RCC 7860 (cell line): Measurements from ENCODE around the gene GUK1.
"Not testable (repeated sequence)": the region's sequence is repeated elsewhere in the genome, so short reads cannot be mapped to it uniquely, and the experiment has no call there.

Experiments used
- DNase-seq: peaks from one replicate; pipeline ENCODE4 v3.0.0-alpha.2; 2015; ENCODE audit warnings: low spot score
- FAIRE-seq: peaks from 2 replicates; lab custom pipeline; 2012; peaks lifted over from hg19 to GRCh38; lab: Jason Lieb, UNC

The GUK1 gene

DNA sequence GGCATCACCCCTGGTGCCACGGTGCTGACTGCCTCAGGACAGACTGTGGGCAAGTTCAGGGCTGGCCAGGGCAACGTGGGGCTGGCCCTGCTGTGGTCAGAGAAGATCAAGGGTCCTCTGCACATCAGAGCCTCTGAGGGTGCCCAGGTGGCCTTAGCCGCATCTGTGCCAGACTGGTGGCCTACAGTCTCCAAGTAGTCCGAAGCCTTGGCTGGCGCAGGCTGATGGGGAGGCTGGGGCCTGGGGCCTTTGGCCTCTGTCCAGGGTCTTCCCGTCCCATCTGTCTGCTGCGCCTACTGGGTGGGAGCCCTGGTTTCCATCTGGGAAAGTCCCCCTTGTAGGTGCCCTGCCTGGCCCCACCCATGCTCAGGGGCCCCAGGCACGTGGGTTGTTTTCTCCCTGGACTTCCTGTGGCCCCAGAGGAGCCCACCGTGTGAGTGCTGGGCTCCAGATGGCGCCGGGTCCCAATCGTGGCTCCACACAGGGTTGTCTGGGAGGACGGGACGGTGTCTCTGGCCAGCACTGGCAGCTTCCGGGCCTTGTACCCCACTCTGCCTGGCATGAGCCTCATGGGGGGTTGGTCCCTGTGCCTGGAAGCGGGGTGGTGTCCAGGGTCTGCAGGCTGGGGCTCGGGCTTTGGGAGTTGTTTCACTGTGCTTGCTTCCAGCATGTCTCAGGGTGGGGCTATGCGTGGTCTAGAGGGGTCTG is 35.4 kb downstream of the GUK1 start:
- DNase-seq (no peak), FAIRE-seq (no peak)

DNA sequence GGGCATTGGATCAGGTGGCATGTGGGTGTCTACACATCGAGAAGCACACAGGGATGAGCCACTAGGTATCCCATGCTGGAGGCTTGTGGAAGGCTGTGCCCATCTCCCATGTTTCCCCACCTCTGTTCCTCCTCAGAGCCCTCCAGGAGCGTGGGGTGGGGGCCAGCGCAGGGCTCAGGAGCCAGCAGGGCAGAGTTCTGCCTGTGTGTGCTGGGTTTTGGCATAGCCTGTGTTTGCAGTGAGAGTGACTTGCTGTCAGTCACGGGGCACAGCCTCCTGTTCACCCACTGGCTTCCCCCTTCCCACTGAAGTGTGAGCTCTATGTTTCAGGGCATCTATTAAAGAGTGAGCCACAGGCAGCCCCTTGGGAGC is 35.9 kb downstream of the GUK1 start:
- FAIRE-seq: no peak
- no peak for DNase-seq

DNA sequence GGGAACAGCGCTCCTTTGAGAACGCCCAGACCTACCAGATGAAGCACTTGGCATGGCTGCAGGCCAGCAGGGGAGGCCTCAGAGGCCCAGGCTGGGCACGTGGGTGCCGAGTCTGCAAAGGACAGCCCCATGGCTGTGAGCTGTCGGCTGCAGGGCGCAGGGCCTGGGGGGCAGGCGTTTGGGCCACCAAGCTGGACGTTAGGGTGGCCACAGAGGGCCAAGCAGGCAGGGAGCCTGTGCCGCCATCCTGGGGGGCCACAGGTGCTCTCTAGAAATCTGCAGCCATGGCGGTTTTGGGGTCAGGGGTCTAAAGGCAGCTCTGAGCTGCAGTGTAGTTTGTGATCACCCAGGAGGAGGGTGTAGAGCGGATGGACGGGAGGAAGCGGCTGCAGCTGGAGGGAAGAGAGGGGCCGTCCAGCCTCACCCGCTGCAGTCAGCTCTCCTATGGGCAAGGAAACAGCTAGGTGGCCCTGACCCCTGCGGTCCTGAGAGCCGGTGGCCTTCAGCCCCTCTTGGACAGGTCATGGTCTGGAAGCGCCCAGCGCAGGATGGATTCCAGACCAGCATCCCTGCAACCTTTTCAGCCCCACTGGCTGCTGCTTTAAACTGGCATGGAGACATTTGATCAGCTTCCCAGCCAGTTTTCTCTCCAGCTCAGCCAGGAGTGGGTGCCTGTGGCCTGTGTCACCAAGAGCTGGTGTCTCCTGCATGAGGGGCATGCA is 36.5 kb downstream of the GUK1 start:
- DNase-seq (no peak), FAIRE-seq (no peak)

DNA sequence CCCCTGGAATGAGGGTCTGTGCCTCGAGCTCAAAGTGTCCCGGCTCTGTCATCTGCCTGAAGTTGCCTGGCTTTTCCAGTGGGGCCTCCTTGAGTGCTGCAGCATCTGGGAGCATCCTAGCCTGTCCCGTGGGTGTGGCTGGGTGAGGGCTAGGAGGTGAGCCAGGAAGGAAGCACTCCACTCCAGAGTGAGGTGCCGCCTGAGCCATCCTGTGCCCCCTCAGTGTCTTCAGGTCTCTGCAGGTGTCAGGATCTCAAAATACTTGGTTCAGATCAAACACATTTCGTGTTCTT is 37.0 kb downstream of the GUK1 start:
- FAIRE-seq: no peak
- DNase-seq: no peak

GRCh38 chr1:228177721-228178710 is 37.9 kb downstream of the GUK1 start:
- no peak for FAIRE-seq

DNA sequence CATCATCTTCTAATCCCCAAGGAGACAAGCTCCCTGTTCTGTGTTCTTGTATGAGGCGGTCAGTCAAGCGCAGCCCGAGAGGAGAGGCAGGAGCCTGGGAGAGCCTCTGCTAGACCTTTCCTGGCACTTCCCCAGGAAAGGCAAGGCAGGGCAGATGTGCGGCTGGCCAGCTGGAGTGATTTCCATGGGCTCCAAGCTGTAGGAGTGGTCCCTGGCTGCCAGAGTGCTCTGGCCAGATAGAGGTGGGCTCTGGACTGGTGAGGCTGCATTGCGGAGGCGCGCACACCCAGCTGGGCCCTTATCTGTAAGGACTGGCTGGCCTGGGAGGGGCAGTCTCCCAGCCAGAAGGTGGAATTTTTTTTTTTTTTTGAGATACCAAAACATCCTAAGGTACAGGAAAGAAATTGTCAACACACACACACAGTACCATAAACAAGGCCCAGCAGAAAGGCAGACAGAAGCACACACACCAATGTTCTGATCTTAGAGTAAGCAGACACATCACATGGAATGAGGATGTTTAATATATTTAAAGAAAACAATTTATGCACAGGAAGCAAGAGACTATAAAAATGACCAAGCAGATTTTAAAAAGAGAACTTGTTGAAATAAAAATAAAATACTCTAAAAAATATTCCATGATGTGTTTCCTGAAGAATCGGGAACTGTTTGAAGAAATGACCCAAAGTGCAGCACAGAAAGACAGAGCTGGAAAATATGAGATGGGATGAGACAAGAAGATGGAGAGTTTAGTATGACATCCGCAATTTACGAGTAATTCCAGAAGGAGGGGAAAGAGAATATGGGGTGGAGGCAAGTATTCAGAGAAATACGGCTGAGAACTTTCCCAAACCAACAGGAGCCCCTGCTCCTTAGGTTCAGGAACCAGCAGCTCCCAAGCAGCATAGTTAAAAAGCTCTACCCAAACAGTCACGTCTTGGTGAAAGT is 38.9 kb downstream of the GUK1 start:
- no peak for FAIRE-seq
- no peak for DNase-seq

More at GRCh38 chr1:228177721-228178710, 37.9 kb downstream of the GUK1 start:
- no peak for DNase-seq

- FAIRE-seq (no peak), DNase-seq (no peak)
Observed at GRCh38 chr1:228180271-228180958, 40.3 kb downstream of the GUK1 start.

DNA sequence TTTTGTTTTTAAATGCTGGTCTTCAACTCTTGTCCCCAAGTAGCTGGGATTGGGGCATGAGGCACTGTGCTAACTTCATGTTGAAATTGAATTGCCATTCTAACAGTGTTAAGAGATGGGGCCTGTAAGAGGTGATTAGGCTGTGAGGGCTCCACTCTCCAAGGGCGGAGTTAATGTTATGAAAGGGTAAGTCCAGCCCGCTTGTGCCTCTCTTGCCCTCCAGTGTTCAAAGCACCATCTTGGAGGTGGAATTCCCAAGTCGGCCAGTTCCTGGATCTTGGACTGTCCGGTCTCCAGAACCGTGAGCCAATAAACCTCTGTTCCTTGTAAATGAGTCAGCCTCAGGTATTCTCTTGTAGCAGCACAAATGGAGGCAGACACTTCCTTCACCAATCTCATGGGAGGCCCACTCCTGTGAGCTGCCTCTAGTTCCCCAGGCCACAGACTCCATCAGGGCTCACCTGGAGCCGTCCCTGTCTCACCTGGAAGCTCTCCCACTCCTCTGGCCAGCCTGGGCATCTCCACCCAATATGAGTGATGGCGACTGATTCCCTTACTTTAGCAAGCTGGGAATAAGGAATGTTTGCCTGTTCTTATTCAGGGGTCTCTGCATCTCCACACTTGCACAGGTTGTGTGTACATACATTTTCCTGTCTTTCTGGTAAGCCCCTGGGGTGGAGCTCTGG is 41.0 kb downstream of the GUK1 start:
- FAIRE-seq: no peak
- no peak for DNase-seq

GRCh38 chr1:228181645-228182034 is 41.6 kb downstream of the GUK1 start:
- DNase-seq (no peak), FAIRE-seq (no peak)

DNA sequence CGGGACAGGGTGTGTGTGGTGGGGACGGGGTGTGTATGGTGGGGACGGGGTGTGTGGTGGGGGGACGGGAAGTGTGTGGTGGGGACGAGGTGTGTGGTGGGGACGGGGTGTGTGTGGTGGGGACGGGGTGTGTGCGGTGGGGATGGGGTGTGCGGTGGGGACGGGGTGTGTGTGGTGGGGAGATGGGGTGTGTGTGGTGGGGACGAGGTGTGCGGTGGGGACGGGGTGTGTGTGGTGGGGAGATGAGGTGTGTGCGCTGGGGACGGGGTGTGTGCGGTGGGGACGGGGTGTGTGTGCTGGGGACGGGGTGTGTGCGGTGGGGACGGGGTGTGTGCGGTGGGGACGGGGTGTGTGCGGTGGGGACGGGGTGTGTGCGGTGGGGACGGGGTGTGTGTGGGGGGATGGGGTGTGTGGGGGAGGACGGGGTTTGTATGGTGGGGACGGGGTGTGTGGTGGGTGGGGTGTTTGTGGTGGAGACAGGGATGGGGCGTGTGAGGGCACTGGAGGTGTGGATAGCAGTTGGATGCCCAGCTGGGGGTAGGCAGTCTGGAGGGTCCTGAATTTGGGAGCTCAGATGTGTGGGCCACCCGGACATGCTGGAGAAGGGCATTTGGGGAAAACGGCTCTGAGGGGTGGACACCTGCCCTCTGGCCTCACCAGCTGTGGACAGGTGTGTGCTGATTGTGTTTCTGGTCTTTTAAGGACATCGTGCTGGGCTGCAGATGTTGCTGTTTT is 42.4 kb downstream of the GUK1 start:
- DNase-seq: no peak

GRCh38 chr1:228184152-228184551 is 44.1 kb downstream of the GUK1 start:
- FAIRE-seq (no peak), DNase-seq (no peak)

More for the DNA sequence above, 42.4 kb downstream of the GUK1 start:
- no peak for FAIRE-seq

DNA sequence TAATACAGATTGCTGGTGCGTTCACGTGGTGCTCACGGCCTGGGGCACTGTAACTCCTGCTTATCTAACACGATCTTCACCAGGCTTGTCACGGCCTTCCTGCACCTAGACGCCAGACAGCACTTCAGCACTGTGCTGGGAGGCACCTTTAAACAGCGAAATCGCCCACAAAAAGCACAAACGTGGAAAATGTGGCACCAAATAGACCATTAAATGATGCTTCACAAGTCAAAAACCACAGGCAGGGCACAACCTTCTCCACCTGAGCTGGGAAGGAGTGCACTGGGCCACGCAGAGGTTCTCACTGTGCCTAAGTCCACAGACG is 45.5 kb downstream of the GUK1 start:
- no peak for FAIRE-seq
- DNase-seq: no peak

GRCh38 chr1:228188249-228188648 is 48.2 kb downstream of the GUK1 start:
- not testable (repeated sequence) for DNase-seq, FAIRE-seq

GRCh38 chr1:228190182-228190581 is 50.1 kb downstream of the GUK1 start:
- no peak for DNase-seq
- no peak for FAIRE-seq

GRCh38 chr1:228190778-228191177 is 50.7 kb downstream of the GUK1 start:
- DNase-seq (no peak), FAIRE-seq (no peak)

DNA sequence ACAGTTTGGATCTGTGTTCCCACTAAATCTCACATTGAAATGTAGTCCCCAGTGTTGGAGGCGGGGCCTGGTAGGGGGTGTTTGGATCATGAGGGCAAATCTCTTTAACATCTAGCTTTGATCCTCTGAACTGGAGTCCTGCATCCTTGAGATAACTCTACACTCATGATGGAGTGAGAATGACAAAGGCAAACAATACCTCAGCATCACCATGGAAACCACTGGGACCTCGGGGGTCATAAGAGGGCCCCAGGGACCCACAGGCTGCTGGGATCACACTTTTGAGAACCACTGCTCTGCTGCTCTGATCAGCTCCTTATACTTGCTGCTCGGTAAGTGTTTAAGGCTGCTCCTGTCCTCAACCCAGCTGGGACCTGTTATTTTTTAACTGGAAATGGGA is 54.4 kb downstream of the GUK1 start:
- no peak for DNase-seq
- FAIRE-seq: no peak

DNA sequence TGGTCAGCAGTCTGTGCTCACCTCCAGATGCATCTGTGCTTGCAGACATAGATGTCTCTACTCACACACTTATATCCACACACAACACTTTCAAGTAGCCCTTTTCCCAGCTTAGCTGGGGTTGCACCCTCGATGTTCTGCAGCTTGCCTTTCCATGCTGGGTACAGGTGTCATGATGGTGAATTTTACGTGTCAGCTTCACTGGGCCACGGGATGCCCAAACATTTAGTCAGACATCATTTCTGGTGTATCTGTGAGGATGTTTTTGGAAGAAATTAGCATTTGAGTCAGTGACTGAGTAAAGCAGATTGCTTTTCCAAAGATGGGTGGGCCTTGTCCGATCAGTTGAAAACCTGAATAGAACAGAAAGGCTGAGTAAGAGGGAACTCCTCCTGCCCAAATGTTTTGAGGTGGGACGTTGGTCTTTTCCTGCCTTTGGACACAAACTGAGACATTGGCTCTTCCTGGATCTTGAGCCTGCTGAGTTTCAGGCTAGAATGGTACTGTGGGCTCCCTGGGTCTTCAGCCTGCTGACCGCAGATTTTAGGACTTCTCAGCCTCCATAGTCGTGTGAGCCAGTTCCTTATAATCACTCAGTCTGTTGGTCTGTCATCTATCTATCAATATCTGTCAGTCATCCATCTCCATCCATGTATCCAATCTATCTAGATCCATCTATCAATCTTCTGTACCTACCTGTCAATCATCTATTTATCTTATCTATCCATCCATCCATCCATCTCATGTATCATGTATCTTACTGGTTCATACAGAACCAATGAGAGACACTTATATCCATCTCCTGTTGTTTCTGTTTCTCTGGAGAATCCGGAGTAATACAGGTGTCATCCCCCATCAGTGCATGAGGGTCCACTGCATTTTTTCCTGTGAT is 55.1 kb downstream of the GUK1 start:
- FAIRE-seq (no peak), DNase-seq (no peak)
